ENCODE results near the gene ADAMTS13. TPM values are rescaled to one million over a fixed set of nuclear protein-coding genes. Genes with fewer than 3 reads are reported as not detected.

Gene ADAMTS13
- total RNA-seq, 4 donors from 2014 or later = 1.9 to 2.2 (median 2.0) TPM; not detected in 1

DNA sequence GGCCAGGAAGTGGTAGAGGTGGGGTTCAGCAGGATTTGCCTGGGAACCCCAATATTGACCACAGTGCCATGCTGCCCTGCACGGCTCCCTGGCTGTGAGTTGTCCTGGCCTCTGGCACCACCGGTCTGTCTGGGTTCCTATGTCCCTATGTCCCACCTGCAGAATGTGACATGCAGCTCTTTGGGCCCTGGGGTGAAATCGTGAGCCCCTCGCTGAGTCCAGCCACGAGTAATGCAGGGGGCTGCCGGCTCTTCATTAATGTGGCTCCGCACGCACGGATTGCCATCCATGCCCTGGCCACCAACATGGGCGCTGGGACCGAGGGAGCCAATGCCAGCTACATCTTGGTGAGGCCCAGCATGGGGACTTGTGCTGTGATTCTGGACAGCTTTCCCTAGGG lies 35.6 kb downstream of the ADAMTS13 start:
- no peak for TF ChIP-seq CTCF (IDR thresholded peaks at IDR 0.05; ENCODE audit: low read depth)

- TF ChIP-seq CTCF (IDR thresholded peaks at IDR 0.05; ENCODE audit: low read depth) = no peak
Observed at GRCh38 chr9:133458643-133459312, 36.6 kb downstream of the ADAMTS13 start.

GRCh38 chr9:133459476-133460404 lies 37.6 kb downstream of the ADAMTS13 start, which contains the start of gene CACFD1:
TSS of gene CACFD1 (plus strand) at chr9:133459978. CDS start at chr9:133460067, 89 bp downstream.
- TF ChIP-seq CTCF (IDR thresholded peaks at IDR 0.05; ENCODE audit: low read depth) = no peak

DNA sequence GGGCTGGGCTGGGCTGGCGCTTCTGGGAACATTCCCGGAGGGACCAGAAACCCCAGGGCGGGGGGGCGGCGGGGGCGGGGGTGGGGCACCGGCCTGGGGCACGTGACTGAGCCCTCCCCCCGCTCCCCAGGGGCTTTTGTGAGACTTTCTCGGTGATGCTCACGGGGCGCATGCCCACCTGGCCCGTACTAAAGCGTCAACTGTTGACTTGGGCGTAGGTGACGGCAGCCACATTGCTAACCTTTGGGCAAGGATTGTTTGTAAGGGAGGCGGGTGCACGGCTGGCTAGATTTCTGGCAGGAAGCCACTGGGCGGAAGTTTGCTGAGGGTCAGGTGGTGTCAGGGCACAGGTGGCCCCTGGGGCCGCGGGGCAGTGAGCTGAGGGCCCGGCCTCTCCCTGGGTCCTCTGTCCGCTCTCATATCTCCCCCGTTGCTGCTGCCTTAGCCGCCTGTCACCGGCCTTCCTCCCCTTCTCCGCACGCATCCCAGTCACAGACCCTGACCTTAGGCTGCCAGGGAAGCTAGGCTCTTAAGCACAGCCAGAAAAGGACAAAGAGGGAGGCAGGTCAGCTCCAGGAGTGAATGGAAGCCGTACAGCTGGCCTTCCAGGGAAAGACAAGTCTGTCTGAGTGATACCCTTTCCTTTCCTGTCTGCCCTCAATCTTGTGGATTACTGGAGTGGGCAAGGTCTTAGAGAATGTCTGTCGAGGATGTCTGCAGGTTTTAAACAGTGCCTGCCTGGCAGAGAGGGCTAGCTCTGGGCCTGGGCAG lies 38.4 kb downstream of the ADAMTS13 start:
- no peak for TF ChIP-seq CTCF (IDR thresholded peaks at IDR 0.05; ENCODE audit: low read depth)

GRCh38 chr9:133461975-133462374 lies 39.8 kb downstream of the ADAMTS13 start:
- no peak for TF ChIP-seq CTCF (IDR thresholded peaks at IDR 0.05; ENCODE audit: low read depth)

GRCh38 chr9:133463234-133463863 lies 41.2 kb downstream of the ADAMTS13 start:
- TF ChIP-seq CTCF (IDR thresholded peaks at IDR 0.05; ENCODE audit: low read depth) = no peak
